Measurements from ENCODE around the gene ANKRD39. TPM values are rescaled to one million over a fixed set of nuclear protein-coding genes. Genes with fewer than 3 reads are reported as not detected.

ANKRD39 gene
- total and polyA plus RNA-seq, 2 donors (not counting 1 experiment from before 2014, with no cell fraction given): 5.3 to 5.8 TPM

- Histone ChIP-seq H3K9ac (ENCODE audit: insufficient read depth, low read length) (no peak overlapping the region), H3K9me3 (ENCODE audit: control insufficient read depth, insufficient read depth, low read depth, low read length) (no peaks in the 10 kb centered on the region), H3K27me3 (ENCODE audit: control insufficient read depth, insufficient read depth, low read length) (no peaks in the 10 kb centered on the region), H3K4me3 (replicated peaks in 1 of 4; ENCODE audit: control extremely low read depth in 1 of 4, insufficient read depth in 1 of 4, low read depth in 3 of 4, low read length in 4 of 4) (no peak overlapping the region), H3K79me2 (ENCODE audit: control insufficient read depth, insufficient read depth, low read length) (no peaks in the 10 kb centered on the region), H3K4me2 (ENCODE audit: extremely low read depth, insufficient read depth, low read length) (no peak overlapping the region), H3K4me1 (ENCODE audit: control insufficient read depth, extremely low read depth, insufficient read depth, low read length) (peaks cover 7% of the 10 kb centered on the region), H3K36me3 (ENCODE audit: control insufficient read depth, insufficient read depth, low read length) (peaks cover 6% of the 10 kb centered on the region), H2AFZ (ENCODE audit: low read length) (no peak overlapping the region), H4K20me1 (ENCODE audit: control insufficient read depth, extremely low read depth, insufficient read depth, low read length) (no peaks in the 10 kb centered on the region), H3K27ac (ENCODE audit: insufficient read depth, low read length) (no peak overlapping the region)
- no peak for DNase-seq (ENCODE audit: low read depth in 2 of 2)
- TF ChIP-seq EZH2 (IDR thresholded peaks at IDR 0.05; ENCODE audit: low read length, missing control alignments): no peak
- TF ChIP-seq CTCF (conservative IDR thresholded peaks at IDR 0.05 in 1 of 2, IDR thresholded peaks at IDR 0.05 in 1 of 2; ENCODE audit: low read depth in 1 of 2, low read length in 2 of 2): no peak
These were observed 22.0 kb downstream of the ANKRD39 start for GRCh38 chr2:96835830-96836229.

GRCh38 chr2:96832754-96833507 lies 24.9 kb downstream of the ANKRD39 start:
- H3K79me2 ChIP-seq (ENCODE audit: control insufficient read depth, insufficient read depth, low read length): no peaks in the 10 kb centered on the region
- peak overlapping the region; percentile 52 for H2AFZ ChIP-seq (ENCODE audit: low read length)
- peak; percentile 42 to 75 for DNase-seq (ENCODE audit: low read depth in 2 of 2)
- H4K20me1 ChIP-seq (ENCODE audit: control insufficient read depth, extremely low read depth, insufficient read depth, low read length): no peaks in the 10 kb centered on the region
- H3K27ac ChIP-seq (ENCODE audit: insufficient read depth, low read length): no peak overlapping the region
- no peak overlapping the region for H3K4me2 ChIP-seq (ENCODE audit: extremely low read depth, insufficient read depth, low read length)
- no peak overlapping the region for H3K9ac ChIP-seq (ENCODE audit: insufficient read depth, low read length)
- peaks cover 7% of the 10 kb centered on the region for H3K4me1 ChIP-seq (ENCODE audit: control insufficient read depth, extremely low read depth, insufficient read depth, low read length)
- H3K4me3 ChIP-seq (replicated peaks in 1 of 4; ENCODE audit: control extremely low read depth in 1 of 4, insufficient read depth in 1 of 4, low read depth in 3 of 4, low read length in 4 of 4): no peak overlapping the region
- no peaks in the 10 kb centered on the region for H3K9me3 ChIP-seq (ENCODE audit: control insufficient read depth, insufficient read depth, low read depth, low read length)
- H3K36me3 ChIP-seq (ENCODE audit: control insufficient read depth, insufficient read depth, low read length): peaks cover 6% of the 10 kb centered on the region
- TF ChIP-seq CTCF (conservative IDR thresholded peaks at IDR 0.05 in 1 of 2, IDR thresholded peaks at IDR 0.05 in 1 of 2; ENCODE audit: low read depth in 1 of 2, low read length in 2 of 2) (no peak), EZH2 (IDR thresholded peaks at IDR 0.05; ENCODE audit: low read length, missing control alignments) (no peak)
- no peaks in the 10 kb centered on the region for H3K27me3 ChIP-seq (ENCODE audit: control insufficient read depth, insufficient read depth, low read length)

GRCh38 chr2:96832408-96832753 lies 25.4 kb downstream of the ANKRD39 start:
- no peak overlapping the region for H2AFZ ChIP-seq (ENCODE audit: low read length)
- H3K9me3 ChIP-seq (ENCODE audit: control insufficient read depth, insufficient read depth, low read depth, low read length): no peaks in the 10 kb centered on the region
- no peaks in the 10 kb centered on the region for H4K20me1 ChIP-seq (ENCODE audit: control insufficient read depth, extremely low read depth, insufficient read depth, low read length)
- no peak overlapping the region for H3K4me2 ChIP-seq (ENCODE audit: extremely low read depth, insufficient read depth, low read length)
- H3K9ac ChIP-seq (ENCODE audit: insufficient read depth, low read length): no peak overlapping the region
- H3K27me3 ChIP-seq (ENCODE audit: control insufficient read depth, insufficient read depth, low read length): no peaks in the 10 kb centered on the region
- TF ChIP-seq EZH2 (IDR thresholded peaks at IDR 0.05; ENCODE audit: low read length, missing control alignments): no peak
- TF ChIP-seq CTCF (conservative IDR thresholded peaks at IDR 0.05 in 1 of 2, IDR thresholded peaks at IDR 0.05 in 1 of 2; ENCODE audit: low read depth in 1 of 2, low read length in 2 of 2): no peak
- H3K79me2 ChIP-seq (ENCODE audit: control insufficient read depth, insufficient read depth, low read length): no peaks in the 10 kb centered on the region
- H3K4me3 ChIP-seq (replicated peaks in 1 of 4; ENCODE audit: control extremely low read depth in 1 of 4, insufficient read depth in 1 of 4, low read depth in 3 of 4, low read length in 4 of 4): no peak overlapping the region
- H3K27ac ChIP-seq (ENCODE audit: insufficient read depth, low read length): no peak overlapping the region
- H3K36me3 ChIP-seq (ENCODE audit: control insufficient read depth, insufficient read depth, low read length): peaks cover 10% of the 10 kb centered on the region
- DNase-seq (ENCODE audit: low read depth in 2 of 2): no peak
- peaks cover 7% of the 10 kb centered on the region for H3K4me1 ChIP-seq (ENCODE audit: control insufficient read depth, extremely low read depth, insufficient read depth, low read length)

All from fibroblast of lung (primary cell).